Liver (tissue), 9 donors: ENCODE measurements around the gene TTC23L. TPM values are rescaled to one million over a fixed set of nuclear protein-coding genes. Genes with fewer than 3 reads are reported as not detected.

Experiments used
- DNase-seq: peaks from one replicate; pipeline ENCODE4 v3.0.0-alpha.2; 2017; ENCODE audit warnings: low spot score
- H3K27ac ChIP-seq, 2 donors: one replicate each; pipeline ENCODE4 v1.7.0; 2013; ENCODE audit warnings: inconsistent platforms in 2 of 2, low read length in 2 of 2, control low read depth in 1 of 2, low read depth in 1 of 2, mild to moderate bottlenecking in 1 of 2
- H3K27me3 ChIP-seq, 4 donors: one replicate each; pipeline versions ENCODE4 v1.6.1 to v1.7.0; 2013; ENCODE audit warnings: low read length in 3 of 4, inconsistent platforms in 1 of 4, mild to moderate bottlenecking in 1 of 4, moderate library complexity in 1 of 4; ENCODE audit not compliant: control insufficient read depth in 4 of 4, insufficient read depth in 4 of 4
- H3K36me3 ChIP-seq, 4 donors: one replicate each; pipeline versions ENCODE4 v1.6.1 to v1.7.0; 2013; ENCODE audit warnings: low read length in 3 of 4, mild to moderate bottlenecking in 3 of 4, low read depth in 1 of 4, moderate library complexity in 1 of 4; ENCODE audit not compliant: control insufficient read depth in 4 of 4, insufficient read depth in 3 of 4
- H3K4me1 ChIP-seq, 4 donors: one replicate each; pipeline versions ENCODE4 v1.6.1 to v1.7.0; 2013; ENCODE audit warnings: low read length in 3 of 4, mild to moderate bottlenecking in 3 of 4, moderate library complexity in 1 of 4; ENCODE audit not compliant: control insufficient read depth in 4 of 4, insufficient read depth in 4 of 4
- H3K4me3 ChIP-seq, 3 donors: one replicate each; pipeline versions ENCODE4 v1.6.1 to v1.7.0; 2013; ENCODE audit warnings: low read length in 3 of 3, control low read depth in 1 of 3, low read depth in 1 of 3, mild to moderate bottlenecking in 1 of 3
- H3K9ac ChIP-seq, 2 donors: one replicate each; pipeline ENCODE4 v1.7.0; 2013; ENCODE audit warnings: low read length in 2 of 2, mild to moderate bottlenecking in 2 of 2, moderate library complexity in 2 of 2, control low read depth in 1 of 2, low read depth in 1 of 2
- H3K9me3 ChIP-seq, 4 donors: one replicate each; pipeline versions ENCODE4 v1.6.1 to v1.7.0; 2013; ENCODE audit warnings: low read length in 3 of 4; ENCODE audit not compliant: control insufficient read depth in 4 of 4
- EGR1 ChIP-seq, 2 donors: IDR thresholded peaks; 2 replicates each; pipeline ENCODE4 v1.6.1; 2016 to 2018; ENCODE audit warnings: antibody characterized with exemption in 2 of 2, low read depth in 2 of 2
- FOXA1 ChIP-seq: IDR thresholded peaks from 2 replicates; pipeline ENCODE4 v1.6.1; 2016; ENCODE audit warnings: antibody characterized with exemption
- FOXA2 ChIP-seq: IDR thresholded peaks from 2 replicates; pipeline ENCODE4 v1.6.1; 2016; ENCODE audit warnings: antibody characterized with exemption
- GABPA ChIP-seq, 2 donors: IDR thresholded peaks in 1 of 2; conservative IDR thresholded peaks in 1 of 2; 2 replicates each; pipeline ENCODE4 v1.6.1; 2016; ENCODE audit warnings: antibody characterized with exemption in 2 of 2, mild to moderate bottlenecking in 1 of 2, moderate library complexity in 1 of 2
- HNF4A ChIP-seq, 2 donors: conservative IDR thresholded peaks; 2 replicates each; pipeline ENCODE4 v1.6.1; 2016; ENCODE audit warnings: antibody characterized with exemption in 2 of 2, mild to moderate bottlenecking in 2 of 2
- HNF4G ChIP-seq: IDR thresholded peaks from 2 replicates; pipeline ENCODE4 v1.6.1; 2016; ENCODE audit warnings: antibody characterized with exemption
- JUND ChIP-seq, 2 donors: IDR thresholded peaks; 2 replicates each; pipeline ENCODE4 v1.6.1; 2016; ENCODE audit warnings: antibody characterized with exemption in 2 of 2
- NR2F2 ChIP-seq: IDR thresholded peaks from 2 replicates; pipeline ENCODE4 v1.6.1; 2016; ENCODE audit warnings: antibody characterized with exemption
- RAD21 ChIP-seq, 2 donors: IDR thresholded peaks; 2 replicates each; pipeline ENCODE4 v1.6.1; 2016; ENCODE audit warnings: antibody characterized with exemption in 2 of 2, mild to moderate bottlenecking in 2 of 2
- SP1 ChIP-seq: IDR thresholded peaks from 2 replicates; pipeline ENCODE4 v1.6.1; 2018; ENCODE audit warnings: antibody characterized with exemption, mild to moderate bottlenecking
- TAF1 ChIP-seq: conservative IDR thresholded peaks from 2 replicates; pipeline ENCODE4 v1.6.1; 2016; ENCODE audit warnings: antibody characterized with exemption, mild to moderate bottlenecking
- YY1 ChIP-seq: IDR thresholded peaks from 2 replicates; pipeline ENCODE4 v1.6.1; 2016; ENCODE audit warnings: antibody characterized with exemption, mild to moderate bottlenecking
- WGBS: extraction: QIAGEN DNeasy Blood & Tissue Kit; methylation state at CpG from one replicate; pipeline ENCODE4 v1.1.7; 2013; 5-methylcytosine and 5-hydroxymethylcytosine counted together
- polyA plus RNA-seq, 2 donors: library from polyadenylated mRNA; stranded (reverse) in 1 of 2; unstranded in 1 of 2; fragments of 200-250 nt in 1 of 2; fragments of >200 nt in 1 of 2; fragmentation: Nextera tagmentation in 1 of 2; extraction: Ambion mirVana in 1 of 2; gene quantifications; one replicate each; pipeline versions ENCODE4 v1.2.1 to v1.2.3, GENCODE V29; 2013 to 2015
- total RNA-seq, 2 donors: library from RNA; depleted of rRNA; stranded (reverse); fragments of >200 nt; gene quantifications; one replicate each; pipeline ENCODE4 v1.2.3, GENCODE V29; 2014
- TF ChIP-seq, protein P1 (sequence below): IDR thresholded peaks from 2 replicates; pipeline ENCODE4 v1.6.1; 2016; ENCODE audit warnings: antibody characterized with exemption
- TF ChIP-seq, protein P2 (sequence below): IDR thresholded peaks from 2 replicates; pipeline ENCODE4 v1.6.1; 2016; ENCODE audit warnings: antibody characterized with exemption
- TF ChIP-seq, protein P3 (sequence below): IDR thresholded peaks from 2 replicates; pipeline ENCODE4 v1.6.1; 2016; ENCODE audit warnings: antibody characterized with exemption, mild to moderate bottlenecking
- TF ChIP-seq, protein P4 (sequence below): fragments of 150-350 bp; IDR thresholded peaks from 2 replicates; pipeline ENCODE4 v1.5.1; 2017; ENCODE audit warnings: improper control_type of control experiment, low read depth, low read length; ENCODE audit not compliant: missing input control
- donor health status: healthy.
- donor health status: healthy.
- donor health status: healthy.
- donor health status: healthy.
- donor health status: healthy.

The TTC23L gene
- total and polyA plus RNA-seq, 4 donors: 0.03 to 0.19 (median 0.08) TPM; not detected in 1

DNA sequence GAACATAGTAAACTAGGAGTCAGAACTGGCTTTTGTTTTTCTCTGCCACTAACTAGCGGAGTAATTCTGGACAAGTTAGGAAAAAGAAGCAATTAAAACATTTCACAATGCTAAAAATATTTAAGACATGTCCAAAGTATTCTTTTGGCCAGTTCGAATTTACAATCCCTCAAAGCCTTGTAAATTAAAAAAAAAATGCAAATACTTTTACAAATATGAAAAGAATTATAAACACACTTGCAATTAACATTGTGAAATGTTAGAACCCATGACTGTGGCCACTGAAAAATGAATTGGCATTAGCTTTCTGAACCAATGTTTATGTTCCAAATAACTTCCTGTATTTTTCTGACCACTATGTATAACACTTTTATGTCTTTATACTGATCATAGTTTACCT is 74.1 kb downstream of the TTC23L start:
- H3K27ac ChIP-seq: no peak overlapping the region
- 92% methylated on average over 2 of the region's 2 CpGs for WGBS

DNA sequence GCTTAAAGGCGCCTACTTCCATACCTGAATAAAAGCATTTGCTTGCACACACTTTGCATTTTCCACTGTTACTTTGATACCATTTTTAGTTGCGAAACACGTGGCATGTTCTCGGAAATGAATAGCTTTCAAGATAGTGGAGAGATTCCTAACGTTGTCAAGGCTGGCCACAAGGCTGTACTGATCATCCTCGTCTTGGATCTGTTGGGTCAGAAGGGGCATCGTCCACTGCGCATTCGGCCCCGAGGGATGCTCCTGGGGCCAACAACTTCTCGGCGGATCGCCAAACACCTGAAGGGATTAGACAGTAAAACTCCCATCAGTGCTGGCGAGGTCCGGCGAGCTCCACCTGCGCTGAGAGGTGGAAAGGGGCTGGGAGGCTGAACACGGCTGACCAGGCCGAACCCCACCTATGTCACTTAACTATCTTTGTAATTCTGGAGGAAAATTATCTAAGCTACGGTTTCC is 75.7 kb downstream of the TTC23L start:
- peak; percentile 37 for DNase-seq
- Histone ChIP-seq H3K4me3 (peak overlapping the region; percentile 87 to 96 (median 94)), H3K9me3 (no peaks in the 10 kb centered on the region), H3K27me3 (no peaks in the 10 kb centered on the region), H3K4me1 (peaks cover 2 to 30% (median 21%) of the 10 kb centered on the region in 4 donors), H3K27ac (peak overlapping the region; percentile 71 to 72), H3K9ac (peak overlapping the region in 1 of 2 donors; percentile 68), H3K36me3 (peaks cover 2 to 19% (median 9%) of the 10 kb centered on the region in 4 donors)
- TF ChIP-seq, protein P1, sequence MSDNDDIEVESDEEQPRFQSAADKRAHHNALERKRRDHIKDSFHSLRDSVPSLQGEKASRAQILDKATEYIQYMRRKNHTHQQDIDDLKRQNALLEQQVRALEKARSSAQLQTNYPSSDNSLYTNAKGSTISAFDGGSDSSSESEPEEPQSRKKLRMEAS: no peak
- TF ChIP-seq RAD21 (IDR thresholded peaks at IDR 0.05) (no peak), HNF4G (no peak), SP1 (no peak), NR2F2 (no peak), YY1 (no peak), JUND (IDR thresholded peaks at IDR 0.05) (no peak)
- TF ChIP-seq, protein P2, sequence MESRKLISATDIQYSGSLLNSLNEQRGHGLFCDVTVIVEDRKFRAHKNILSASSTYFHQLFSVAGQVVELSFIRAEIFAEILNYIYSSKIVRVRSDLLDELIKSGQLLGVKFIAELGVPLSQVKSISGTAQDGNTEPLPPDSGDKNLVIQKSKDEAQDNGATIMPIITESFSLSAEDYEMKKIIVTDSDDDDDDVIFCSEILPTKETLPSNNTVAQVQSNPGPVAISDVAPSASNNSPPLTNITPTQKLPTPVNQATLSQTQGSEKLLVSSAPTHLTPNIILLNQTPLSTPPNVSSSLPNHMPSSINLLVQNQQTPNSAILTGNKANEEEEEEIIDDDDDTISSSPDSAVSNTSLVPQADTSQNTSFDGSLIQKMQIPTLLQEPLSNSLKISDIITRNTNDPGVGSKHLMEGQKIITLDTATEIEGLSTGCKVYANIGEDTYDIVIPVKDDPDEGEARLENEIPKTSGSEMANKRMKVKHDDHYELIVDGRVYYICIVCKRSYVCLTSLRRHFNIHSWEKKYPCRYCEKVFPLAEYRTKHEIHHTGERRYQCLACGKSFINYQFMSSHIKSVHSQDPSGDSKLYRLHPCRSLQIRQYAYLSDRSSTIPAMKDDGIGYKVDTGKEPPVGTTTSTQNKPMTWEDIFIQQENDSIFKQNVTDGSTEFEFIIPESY: no peak
- TF ChIP-seq, protein P3, sequence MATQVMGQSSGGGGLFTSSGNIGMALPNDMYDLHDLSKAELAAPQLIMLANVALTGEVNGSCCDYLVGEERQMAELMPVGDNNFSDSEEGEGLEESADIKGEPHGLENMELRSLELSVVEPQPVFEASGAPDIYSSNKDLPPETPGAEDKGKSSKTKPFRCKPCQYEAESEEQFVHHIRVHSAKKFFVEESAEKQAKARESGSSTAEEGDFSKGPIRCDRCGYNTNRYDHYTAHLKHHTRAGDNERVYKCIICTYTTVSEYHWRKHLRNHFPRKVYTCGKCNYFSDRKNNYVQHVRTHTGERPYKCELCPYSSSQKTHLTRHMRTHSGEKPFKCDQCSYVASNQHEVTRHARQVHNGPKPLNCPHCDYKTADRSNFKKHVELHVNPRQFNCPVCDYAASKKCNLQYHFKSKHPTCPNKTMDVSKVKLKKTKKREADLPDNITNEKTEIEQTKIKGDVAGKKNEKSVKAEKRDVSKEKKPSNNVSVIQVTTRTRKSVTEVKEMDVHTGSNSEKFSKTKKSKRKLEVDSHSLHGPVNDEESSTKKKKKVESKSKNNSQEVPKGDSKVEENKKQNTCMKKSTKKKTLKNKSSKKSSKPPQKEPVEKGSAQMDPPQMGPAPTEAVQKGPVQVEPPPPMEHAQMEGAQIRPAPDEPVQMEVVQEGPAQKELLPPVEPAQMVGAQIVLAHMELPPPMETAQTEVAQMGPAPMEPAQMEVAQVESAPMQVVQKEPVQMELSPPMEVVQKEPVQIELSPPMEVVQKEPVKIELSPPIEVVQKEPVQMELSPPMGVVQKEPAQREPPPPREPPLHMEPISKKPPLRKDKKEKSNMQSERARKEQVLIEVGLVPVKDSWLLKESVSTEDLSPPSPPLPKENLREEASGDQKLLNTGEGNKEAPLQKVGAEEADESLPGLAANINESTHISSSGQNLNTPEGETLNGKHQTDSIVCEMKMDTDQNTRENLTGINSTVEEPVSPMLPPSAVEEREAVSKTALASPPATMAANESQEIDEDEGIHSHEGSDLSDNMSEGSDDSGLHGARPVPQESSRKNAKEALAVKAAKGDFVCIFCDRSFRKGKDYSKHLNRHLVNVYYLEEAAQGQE: no peak
- WGBS: 4% methylated on average over 20 of the region's 20 CpGs

More for the DNA sequence above, 74.1 kb downstream of the TTC23L start:
- no peak for DNase-seq
- Histone ChIP-seq H3K4me3 (no peak overlapping the region), H3K36me3 (peaks cover 2 to 24% (median 11%) of the 10 kb centered on the region in 4 donors), H3K9me3 (no peaks in the 10 kb centered on the region), H3K27me3 (no peaks in the 10 kb centered on the region), H3K9ac (no peak overlapping the region), H3K4me1 (peaks cover 2 to 30% (median 21%) of the 10 kb centered on the region in 4 donors)
- TF ChIP-seq HNF4G: no peak
- TF ChIP-seq SP1: no peak
- no peak for TF ChIP-seq JUND (IDR thresholded peaks at IDR 0.05)
- TF ChIP-seq, protein P4, sequence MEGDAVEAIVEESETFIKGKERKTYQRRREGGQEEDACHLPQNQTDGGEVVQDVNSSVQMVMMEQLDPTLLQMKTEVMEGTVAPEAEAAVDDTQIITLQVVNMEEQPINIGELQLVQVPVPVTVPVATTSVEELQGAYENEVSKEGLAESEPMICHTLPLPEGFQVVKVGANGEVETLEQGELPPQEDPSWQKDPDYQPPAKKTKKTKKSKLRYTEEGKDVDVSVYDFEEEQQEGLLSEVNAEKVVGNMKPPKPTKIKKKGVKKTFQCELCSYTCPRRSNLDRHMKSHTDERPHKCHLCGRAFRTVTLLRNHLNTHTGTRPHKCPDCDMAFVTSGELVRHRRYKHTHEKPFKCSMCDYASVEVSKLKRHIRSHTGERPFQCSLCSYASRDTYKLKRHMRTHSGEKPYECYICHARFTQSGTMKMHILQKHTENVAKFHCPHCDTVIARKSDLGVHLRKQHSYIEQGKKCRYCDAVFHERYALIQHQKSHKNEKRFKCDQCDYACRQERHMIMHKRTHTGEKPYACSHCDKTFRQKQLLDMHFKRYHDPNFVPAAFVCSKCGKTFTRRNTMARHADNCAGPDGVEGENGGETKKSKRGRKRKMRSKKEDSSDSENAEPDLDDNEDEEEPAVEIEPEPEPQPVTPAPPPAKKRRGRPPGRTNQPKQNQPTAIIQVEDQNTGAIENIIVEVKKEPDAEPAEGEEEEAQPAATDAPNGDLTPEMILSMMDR: no peak
- TF ChIP-seq TAF1: no peak
- TF ChIP-seq, protein P2: no peak
- no peak for TF ChIP-seq FOXA2
- no peak for TF ChIP-seq GABPA (IDR thresholded peaks at IDR 0.05 in 1 of 2, conservative IDR thresholded peaks at IDR 0.05 in 1 of 2)
- TF ChIP-seq, protein P3: no peak
- TF ChIP-seq YY1: no peak
- no peak for TF ChIP-seq EGR1 (IDR thresholded peaks at IDR 0.05; ENCODE audit: low read depth in 2 of 2)
- TF ChIP-seq FOXA1: no peak
- TF ChIP-seq HNF4A (conservative IDR thresholded peaks at IDR 0.05): no peak
